T-helper 17 cell (primary cell): ENCODE measurements around the gene ZFR2. TPM values are rescaled to one million over a fixed set of nuclear protein-coding genes. Genes with fewer than 3 reads are reported as not detected.
"Not testable (repeated sequence)": the region's sequence is repeated elsewhere in the genome, so short reads cannot be mapped to it uniquely, and the experiment has no call there.

Experiments
- ATAC-seq: fragments of 150-1000 bp; cut with Tn5 transposase; 2 replicates; pipeline ENCODE4 v1.10.0; 2021; ENCODE audit warnings: mild to moderate bottlenecking, moderate library complexity
- DNase-seq, 3 donors: peaks; one replicate each; pipeline versions ENCODE4 v3.0.0 to v3.0.0-alpha.2; 2020 to 2021
- H3K9me3 ChIP-seq: one replicate; pipeline ENCODE4 v1.7.0; 2013; ENCODE audit warnings: low read length, mild to moderate bottlenecking; ENCODE audit not compliant: control insufficient read depth, poor library complexity, severe bottlenecking
- H3K27ac Mint-ChIP-seq: one replicate; pipeline ENCODE4 v1.8.0; 2022; ENCODE audit warnings: mild to moderate bottlenecking, moderate library complexity, mixed read lengths
- H3K27me3 Mint-ChIP-seq: one replicate; pipeline ENCODE4 v1.8.0; 2022; ENCODE audit warnings: mixed read lengths
- H3K36me3 Mint-ChIP-seq: one replicate; pipeline ENCODE4 v1.8.0; 2022; ENCODE audit warnings: low read depth, mixed read lengths
- H3K4me1 Mint-ChIP-seq: one replicate; pipeline ENCODE4 v1.8.0; 2022; ENCODE audit warnings: mild to moderate bottlenecking, mixed read lengths
- H3K4me3 Mint-ChIP-seq: one replicate; pipeline ENCODE4 v1.8.0; 2022; ENCODE audit warnings: mild to moderate bottlenecking, moderate library complexity, mixed read lengths
- total RNA-seq, 4 donors: library from RNA in 2 of 4; stranded (reverse) in 2 of 4; gene quantifications; one replicate each; pipeline ENCODE4 v1.2.3 and lab custom pipeline; 2022 to 2026

ZFR2 gene
- total RNA-seq, 2 donors from 2014 or later: 1.2 to 1.3 TPM

- DNase-seq: peak; percentile 91 to 97 (median 96)
- Mint-ChIP-seq H3K4me1 (peaks cover 29% of the 10 kb centered on the region), H3K27me3 (no peaks in the 10 kb centered on the region), H3K4me3 (peak within 1 kb of the TSS; percentile 96), H3K27ac (peak within 1 kb of the TSS; percentile 100), H3K36me3 (no peaks in the 10 kb centered on the region)
- peak; percentile 59 for ATAC-seq
- H3K9me3 ChIP-seq: no peaks in the 10 kb centered on the region
These were observed 107.3 kb downstream of the ZFR2 start, which contains the start of gene APBA3 for GRCh38 chr19:3761382-3762129. Gene APBA3, minus strand, starts transcription at chr19:3761692. Its CDS starts 1,428 bp downstream, at chr19:3760264.

DNA sequence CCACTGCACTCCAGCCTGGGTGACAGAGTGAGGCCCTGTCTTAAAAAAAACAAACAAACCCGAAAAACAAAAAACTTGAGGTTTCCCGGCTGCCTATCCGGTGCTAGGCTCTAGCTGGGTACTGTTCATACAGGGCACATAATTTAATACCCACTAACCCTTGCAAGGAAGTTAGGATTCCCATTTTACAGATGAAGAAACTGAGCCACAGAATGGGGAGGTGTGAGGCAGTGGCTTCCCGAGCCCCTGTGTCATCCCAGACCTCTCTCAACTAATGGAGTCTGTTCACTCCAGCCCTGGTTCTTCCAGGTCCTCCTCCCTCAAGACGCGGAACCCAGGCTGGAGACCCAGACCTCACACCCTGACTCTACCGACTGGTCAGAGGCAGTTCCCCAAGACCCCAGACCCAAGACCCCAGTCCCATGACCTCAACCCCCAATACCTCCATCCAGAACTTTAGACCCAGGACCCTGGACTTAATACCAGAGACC lies 107.9 kb downstream of the ZFR2 start:
- ATAC-seq (peak; percentile 4), DNase-seq (peak in 1 of 3 donors; percentile 21)
- no peaks in the 10 kb centered on the region for H3K9me3 ChIP-seq
- H3K27ac Mint-ChIP-seq: peak overlapping the region; percentile 100
- no peaks in the 10 kb centered on the region for H3K36me3 Mint-ChIP-seq
- H3K4me3 Mint-ChIP-seq: peak overlapping the region; percentile 96
- H3K27me3 Mint-ChIP-seq: no peaks in the 10 kb centered on the region
- peaks cover 26% of the 10 kb centered on the region for H3K4me1 Mint-ChIP-seq

DNA sequence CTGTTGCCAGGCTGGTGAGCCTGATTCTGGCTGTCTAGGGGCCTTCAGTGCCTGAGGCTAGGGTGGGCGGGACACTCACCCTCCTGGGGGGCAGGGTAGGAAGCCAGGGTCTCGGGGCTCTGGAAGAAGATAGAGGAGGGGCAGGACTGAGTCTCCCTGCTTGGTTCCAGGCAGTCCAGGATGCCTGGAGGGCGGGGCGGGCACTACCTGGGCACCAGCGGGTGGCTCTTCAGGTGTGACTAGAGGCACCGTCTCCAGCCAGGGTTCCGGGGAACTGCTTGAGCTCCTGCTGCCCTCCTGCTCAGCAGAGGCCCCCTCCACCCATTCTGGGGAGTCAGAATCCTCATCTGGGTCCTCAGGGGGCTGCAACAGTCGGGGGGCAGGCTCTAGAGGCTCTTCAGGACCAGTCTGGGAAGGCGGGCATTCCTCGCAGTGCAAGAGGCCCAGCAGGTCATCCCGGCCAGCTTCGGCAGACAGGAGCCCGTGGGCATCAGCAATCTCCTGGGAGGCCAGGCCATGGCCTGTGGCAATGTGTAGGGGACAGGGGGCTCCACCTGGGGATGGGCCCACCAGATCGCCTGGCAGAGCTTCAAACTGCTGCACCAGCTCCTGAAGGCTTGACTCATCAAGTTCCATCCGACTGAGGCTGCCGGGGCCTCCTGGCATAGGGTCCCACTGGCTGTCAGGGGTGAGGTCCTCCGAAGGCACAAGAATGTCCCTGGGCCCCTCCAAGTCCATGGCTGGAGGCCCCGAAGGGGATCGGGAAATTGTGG lies 109.2 kb downstream of the ZFR2 start:
- Mint-ChIP-seq H3K36me3 (no peaks in the 10 kb centered on the region), H3K27me3 (no peaks in the 10 kb centered on the region), H3K27ac (peak overlapping the region; percentile 100), H3K4me3 (peak overlapping the region; percentile 96), H3K4me1 (peaks cover 34% of the 10 kb centered on the region)
- ATAC-seq (no peak), DNase-seq (no peak)
- no peaks in the 10 kb centered on the region for H3K9me3 ChIP-seq

GRCh38 chr19:3758297-3758696 lies 110.5 kb downstream of the ZFR2 start:
- not testable (repeated sequence) for H3K9me3 ChIP-seq, H3K36me3 Mint-ChIP-seq, H3K27ac Mint-ChIP-seq, DNase-seq, ATAC-seq, H3K27me3 Mint-ChIP-seq
- Mint-ChIP-seq H3K4me1 (peaks cover 35% of the 10 kb centered on the region), H3K4me3 (peak overlapping the region; percentile 12)

DNA sequence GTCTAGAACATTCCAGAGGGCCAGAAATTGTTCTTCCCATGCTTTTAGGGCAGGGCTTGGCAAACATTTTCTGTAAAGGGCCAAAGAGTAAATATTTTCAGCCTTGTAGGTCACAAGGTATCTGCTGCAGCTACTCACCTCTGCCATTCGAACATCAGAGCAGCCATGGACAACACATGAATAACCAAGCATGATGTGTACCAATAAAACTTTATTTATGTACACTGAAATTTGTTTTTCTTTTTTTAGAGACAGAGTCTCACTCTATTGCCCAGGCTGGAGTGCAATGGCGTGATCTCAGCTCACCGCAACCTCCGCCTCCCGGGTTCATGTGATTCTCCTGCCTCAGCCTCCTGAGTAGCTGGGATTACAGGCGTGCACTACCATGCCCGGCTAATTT lies 111.1 kb downstream of the ZFR2 start:
- not testable (repeated sequence) for H3K9me3 ChIP-seq, H3K36me3 Mint-ChIP-seq, H3K27me3 Mint-ChIP-seq, ATAC-seq, DNase-seq, H3K4me3 Mint-ChIP-seq, H3K27ac Mint-ChIP-seq
- peaks cover 30% of the 10 kb centered on the region for H3K4me1 Mint-ChIP-seq

Other genes with a start within 250 kb of the ZFR2 start
- gene CACTIN, start 242.2 kb downstream of the ZFR2 start, total RNA-seq: 10 to 100 TPM; 32.8 to 34.4 TPM
- gene PIP5K1C, start 168.6 kb downstream of the ZFR2 start, total RNA-seq: 10 to 100 TPM; 21.7 to 23.7 TPM
- gene TJP3, start 160.7 kb downstream of the ZFR2 start, total RNA-seq: 10 to 100 TPM; 13.4 to 14.2 TPM
- gene APBA3, start 107.3 kb downstream of the ZFR2 start, total RNA-seq: 10 to 100 TPM; 71.9 to 75.1 TPM
- 10 to 100 TPM; 63.9 to 86.2 TPM for gene MRPL54, start 106.4 kb downstream of the ZFR2 start, total RNA-seq
- not detected for gene RAX2, start 96.8 kb downstream of the ZFR2 start, total RNA-seq
- 10 to 100 TPM; 10.0 to 13.3 TPM for gene MATK, start 82.7 kb downstream of the ZFR2 start, total RNA-seq
- gene ATCAY, start 11.6 kb upstream of the ZFR2 start, total RNA-seq: under 1 TPM in 1 of 2 donors, not detected in 1; 0.60 TPM
- not detected for gene NMRK2, start 64.0 kb upstream of the ZFR2 start, total RNA-seq
- gene DAPK3, start 102.1 kb upstream of the ZFR2 start, total RNA-seq: 10 to 100 TPM; 28.7 to 31.3 TPM
- gene EEF2, start 116.4 kb upstream of the ZFR2 start, total RNA-seq: 1,000 to 10,000 TPM; 2,788 to 2,859 TPM
- 10 to 100 TPM; 20.8 to 22.7 TPM for gene PIAS4, start 138.7 kb upstream of the ZFR2 start, total RNA-seq
- gene ZBTB7A, start 197.9 kb upstream of the ZFR2 start, total RNA-seq: 10 to 100 TPM; 47.3 to 51.1 TPM